ENCODE data around the gene ACTR1B. TPM values are rescaled to one million over a fixed set of nuclear protein-coding genes. Genes with fewer than 3 reads are reported as not detected.

The ACTR1B gene
- total and polyA plus RNA-seq, 8 donors, result 46.8 to 90.0 (median 50.2) TPM

GRCh38 chr2:97678298-97678697, 14.5 kb upstream of the ACTR1B start:
- no peak overlapping the region for H3K27ac ChIP-seq
- no peak for FAIRE-seq
- 90 to 95% methylated on average over 1 of the region's 1 CpG for WGBS, 2 donors

DNA sequence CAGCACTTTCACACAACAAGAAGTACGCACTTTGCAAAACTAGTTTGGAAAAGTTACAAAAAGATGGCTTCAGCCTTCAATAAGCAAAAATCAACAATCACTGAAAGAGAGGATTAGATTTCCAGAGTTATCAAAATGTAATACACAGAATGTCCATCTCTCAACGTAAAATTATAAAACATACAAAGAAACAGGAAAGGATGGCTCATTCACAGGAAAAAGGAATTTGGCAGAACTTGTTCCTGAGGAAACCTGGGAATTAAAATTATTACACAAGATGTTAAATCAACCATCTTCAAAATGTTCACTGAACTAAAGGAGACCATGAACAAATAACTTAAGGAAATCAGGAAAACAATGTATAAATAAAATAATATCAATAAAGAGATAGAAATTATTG, 13.6 kb upstream of the ACTR1B start:
- no peaks in the 10 kb centered on the region for H3K27me3 ChIP-seq
- ATAC-seq, result no peak
- no peak for FAIRE-seq
- DNase-seq, result no peak
- H3K27ac ChIP-seq, result no peak overlapping the region
- no peak for TF ChIP-seq CTCF (IDR thresholded peaks at IDR 0.05)
- H3K36me3 ChIP-seq, result no peaks in the 10 kb centered on the region
- H3K4me3 ChIP-seq, result no peak overlapping the region
- H3K4me1 ChIP-seq, result no peaks in the 10 kb centered on the region
- WGBS, 2 donors, result 90 to 92% methylated on average over 2 of the region's 2 CpGs
- no peaks in the 10 kb centered on the region for H3K9me3 ChIP-seq
- intact Hi-C loops (cut with DNase I), result no loop called here

More at GRCh38 chr2:97678298-97678697, 14.5 kb upstream of the ACTR1B start:
- intact Hi-C loops (cut with DNase I), result no loop called here
- H3K9me3 ChIP-seq, result no peaks in the 10 kb centered on the region
- DNase-seq (no peak), ATAC-seq (no peak)
- H3K36me3 ChIP-seq, result no peaks in the 10 kb centered on the region
- H3K4me1 ChIP-seq, result no peaks in the 10 kb centered on the region
- no peak overlapping the region for H3K4me3 ChIP-seq
- H3K27me3 ChIP-seq, result no peaks in the 10 kb centered on the region
- TF ChIP-seq CTCF (IDR thresholded peaks at IDR 0.05), result no peak

- no peaks in the 10 kb centered on the region for H3K9me3 ChIP-seq
- H3K36me3 ChIP-seq, result no peaks in the 10 kb centered on the region
- H3K27ac ChIP-seq, result no peak overlapping the region
- DNase-seq (no peak), ATAC-seq (no peak), FAIRE-seq (no peak)
- 94 to 100% methylated on average over 1 of the region's 1 CpG for WGBS, 2 donors
- H3K27me3 ChIP-seq, result no peaks in the 10 kb centered on the region
- no peaks in the 10 kb centered on the region for H3K4me1 ChIP-seq
- intact Hi-C loops (cut with DNase I), result no loop called here
- no peak overlapping the region for H3K4me3 ChIP-seq
- TF ChIP-seq CTCF (IDR thresholded peaks at IDR 0.05), result no peak
Observed at GRCh38 chr2:97676620-97677019, 12.8 kb upstream of the ACTR1B start.

DNA sequence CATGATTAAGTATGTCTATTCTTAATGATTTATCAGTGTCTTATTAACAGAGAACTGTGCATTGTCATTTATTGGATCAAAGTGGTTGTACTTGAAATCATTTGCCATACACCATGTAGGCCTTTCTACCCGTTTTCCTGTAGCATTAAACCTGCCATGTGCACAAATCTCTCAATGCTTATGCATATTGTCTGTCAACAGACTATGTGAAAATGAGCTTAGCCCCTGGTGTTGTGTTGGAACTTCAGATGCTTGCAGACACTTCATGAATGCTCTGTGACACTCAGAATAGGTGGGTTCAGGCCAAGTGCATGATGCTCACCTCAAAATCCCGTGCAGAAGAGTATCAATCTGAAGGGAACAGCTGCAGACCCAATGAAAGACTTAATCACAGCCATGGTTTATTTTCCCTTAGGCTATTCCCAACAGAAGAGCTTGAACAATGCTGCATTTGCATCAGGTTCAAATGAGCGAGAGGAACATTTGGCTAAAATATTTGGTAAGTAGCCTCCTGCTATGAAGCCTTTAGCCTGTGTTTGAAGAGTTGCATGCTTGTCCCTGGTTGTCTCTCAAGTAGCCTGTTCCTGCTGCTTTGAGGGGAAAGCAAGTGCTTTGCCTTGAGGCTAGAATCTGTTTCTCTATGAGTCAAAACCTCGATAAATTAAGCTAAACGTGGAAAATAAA, 11.7 kb upstream of the ACTR1B start:
- intact Hi-C loops (cut with DNase I), result no loop called here
- no peak for ATAC-seq
- H3K27me3 ChIP-seq, result no peaks in the 10 kb centered on the region
- no peaks in the 10 kb centered on the region for H3K36me3 ChIP-seq
- H3K27ac ChIP-seq, result no peak overlapping the region
- no peak for TF ChIP-seq CTCF (IDR thresholded peaks at IDR 0.05)
- H3K4me3 ChIP-seq, result no peak overlapping the region
- no peaks in the 10 kb centered on the region for H3K4me1 ChIP-seq
- no peak for DNase-seq
- no peaks in the 10 kb centered on the region for H3K9me3 ChIP-seq
- 72 to 73% methylated on average over 5 of the region's 5 CpGs for WGBS, 2 donors
- FAIRE-seq, result no peak

- H3K9me3 ChIP-seq, result no peaks in the 10 kb centered on the region
- ATAC-seq, result peak in 2 of 4 donors; percentile 51 to 67
- no peaks in the 10 kb centered on the region for H3K36me3 ChIP-seq
- no peaks in the 10 kb centered on the region for H3K4me1 ChIP-seq
- WGBS, 2 donors, result 59 to 68% methylated on average over 8 of the region's 8 CpGs
- intact Hi-C loops (cut with DNase I), result no loop called here
- H3K4me3 ChIP-seq, result no peak overlapping the region
- TF ChIP-seq CTCF (IDR thresholded peaks at IDR 0.05), result no peak
- H3K27ac ChIP-seq, result peak overlapping the region in 2 of 4 donors; percentile 15 to 37
- no peak for FAIRE-seq
- no peaks in the 10 kb centered on the region for H3K27me3 ChIP-seq
- DNase-seq, result no peak
Observed at GRCh38 chr2:97673915-97674283, 10.1 kb upstream of the ACTR1B start.
